Activated naive CD4-positive, alpha-beta T cell (primary cell): ENCODE results near the gene OR2A14.
"Not testable (repeated sequence)": the region's sequence is repeated elsewhere in the genome, so short reads cannot be mapped to it uniquely, and the experiment has no call there.

Experiments used
- DNase-seq, 4 experiments: peaks; one replicate each; lab custom pipeline; 2025; lab: John Stamatoyannopoulos, UW

Gene OR2A14

DNA sequence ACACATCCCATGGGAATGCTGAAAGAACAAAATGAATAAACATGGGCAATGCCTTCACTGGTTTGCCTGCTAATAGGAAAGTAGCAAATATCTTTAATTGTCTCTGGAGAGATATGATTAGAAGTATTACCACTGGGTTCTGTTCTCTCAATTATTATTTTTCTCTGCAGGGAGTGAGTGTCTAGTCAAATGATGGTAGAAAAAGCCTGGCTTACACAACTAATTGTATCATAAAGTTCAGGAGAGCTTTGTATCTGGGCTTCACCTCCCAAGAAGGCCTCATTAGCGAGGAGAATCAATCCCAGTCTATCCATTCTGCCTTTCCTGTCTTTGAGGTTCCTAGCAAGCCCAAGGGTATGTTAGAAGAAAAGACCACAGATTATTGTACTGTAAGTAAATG, at the start of gene OR2A14:
OR2A14 (plus strand) TSS at position 301 of the 400 bp plus-strand sequence. CDS start 5,937 bp downstream, outside the sequence.
- no peak for DNase-seq

- DNase-seq: no peak
These were observed 48.6 kb upstream of the OR2A14 start for GRCh38 chr7:144074374-144074773.

DNA sequence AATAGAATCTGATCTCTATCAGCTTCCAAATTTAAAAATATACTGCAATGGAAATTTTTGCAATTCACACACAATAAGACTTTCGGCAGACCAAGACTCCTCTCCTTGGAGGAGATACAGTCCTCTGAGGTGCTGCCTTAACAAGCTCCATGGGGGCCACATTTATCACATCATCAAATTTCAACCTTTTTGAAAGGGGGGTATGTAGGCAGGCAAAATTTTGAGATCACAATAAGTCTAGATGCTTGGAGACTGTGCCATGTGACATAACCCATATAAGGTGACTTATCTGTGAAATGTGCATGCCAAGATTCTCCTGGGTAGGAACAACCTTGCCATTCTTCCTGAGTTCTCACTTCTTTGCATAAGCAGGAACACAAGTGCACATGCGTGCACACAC, 37.0 kb upstream of the OR2A14 start, which contains the start of gene OR2A12:
OR2A12 (plus strand) TSS at position 301 of the 400 bp plus-strand sequence. CDS start 8,830 bp downstream, outside the sequence.
- DNase-seq: no peak

DNA sequence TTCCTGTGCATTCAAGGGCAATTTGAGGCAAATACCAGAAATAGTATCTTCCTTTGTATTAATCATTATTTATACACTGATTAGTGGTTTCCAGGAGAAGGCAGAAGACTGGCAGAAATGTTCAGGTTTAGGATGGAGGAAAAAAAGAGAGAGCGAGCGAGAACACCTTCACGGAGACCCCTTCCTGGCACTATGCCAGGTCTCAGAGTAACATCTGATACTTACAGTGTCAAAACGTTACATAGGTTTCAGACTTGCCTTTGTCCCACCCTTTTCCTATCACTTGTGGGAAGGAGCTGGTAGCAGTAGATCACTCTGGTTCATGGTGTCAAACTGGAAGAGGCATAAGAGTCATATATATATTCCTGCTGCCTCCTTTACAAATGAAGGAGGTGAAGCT, 36.2 kb upstream of the OR2A14 start:
- DNase-seq: no peak

- no peak for DNase-seq
These were observed 35.7 kb upstream of the OR2A14 start for GRCh38 chr7:144087230-144087629.

DNA sequence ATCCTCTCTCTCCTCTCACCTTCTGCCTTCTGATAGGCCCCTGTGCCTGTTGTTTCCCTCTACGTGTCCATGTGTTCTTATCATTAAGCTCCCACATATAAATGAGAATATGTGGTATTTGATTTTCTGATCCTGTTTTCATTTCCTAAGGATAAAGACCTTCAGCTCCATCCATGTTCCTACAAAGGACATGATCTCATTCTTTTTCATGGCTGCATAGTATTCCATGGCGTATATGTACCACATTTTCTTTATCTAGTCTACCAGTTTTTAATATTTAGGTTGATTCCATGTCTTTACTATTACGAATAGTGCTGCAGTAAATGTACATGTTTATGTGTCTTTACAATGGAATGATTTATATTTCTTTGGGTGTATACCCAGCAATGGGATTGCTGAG, 32.3 kb upstream of the OR2A14 start:
- DNase-seq: no peak

- DNase-seq: no peak
These were observed 24.2 kb upstream of the OR2A14 start for GRCh38 chr7:144098776-144099175.

- no peak for DNase-seq
These were observed 22.4 kb upstream of the OR2A14 start for GRCh38 chr7:144100607-144101006.

DNA sequence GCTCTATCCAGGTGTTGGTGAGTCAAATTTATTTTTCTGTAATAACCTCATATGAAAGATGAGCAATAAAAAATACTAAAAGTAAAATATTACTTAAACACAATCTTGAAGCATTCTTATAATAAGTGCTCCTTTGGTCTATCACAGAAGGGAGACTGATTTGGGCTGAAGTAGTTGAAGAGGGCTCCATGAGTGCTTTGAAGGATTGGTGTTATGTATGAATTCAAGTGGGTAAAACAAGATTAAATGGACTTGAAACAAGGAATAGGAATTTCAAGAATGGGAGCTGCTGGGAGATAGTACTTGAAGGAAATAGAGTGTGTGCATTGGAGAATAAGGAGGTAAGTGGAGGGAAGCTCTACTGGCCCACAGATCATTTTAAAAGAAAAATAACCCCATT, 20.9 kb upstream of the OR2A14 start:
- no peak for DNase-seq

DNA sequence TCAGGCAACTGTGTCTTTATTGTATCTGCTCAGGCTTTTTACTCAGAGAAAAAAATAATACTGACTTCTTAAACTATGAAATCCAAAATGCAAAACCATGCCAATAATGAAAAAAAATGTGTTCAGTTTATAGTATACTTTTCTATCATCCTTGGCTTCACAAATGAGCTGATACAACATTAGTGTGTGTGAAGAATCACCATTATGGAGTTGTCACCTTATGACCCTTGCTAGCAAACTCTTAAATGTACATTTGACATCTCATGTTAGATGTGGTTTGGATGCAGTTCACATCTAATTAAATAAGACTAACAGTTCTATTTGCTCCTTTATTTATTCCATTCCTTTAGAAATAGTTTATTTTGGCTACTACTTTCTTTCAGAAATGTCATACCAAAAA, 17.8 kb upstream of the OR2A14 start:
- no peak for DNase-seq

DNA sequence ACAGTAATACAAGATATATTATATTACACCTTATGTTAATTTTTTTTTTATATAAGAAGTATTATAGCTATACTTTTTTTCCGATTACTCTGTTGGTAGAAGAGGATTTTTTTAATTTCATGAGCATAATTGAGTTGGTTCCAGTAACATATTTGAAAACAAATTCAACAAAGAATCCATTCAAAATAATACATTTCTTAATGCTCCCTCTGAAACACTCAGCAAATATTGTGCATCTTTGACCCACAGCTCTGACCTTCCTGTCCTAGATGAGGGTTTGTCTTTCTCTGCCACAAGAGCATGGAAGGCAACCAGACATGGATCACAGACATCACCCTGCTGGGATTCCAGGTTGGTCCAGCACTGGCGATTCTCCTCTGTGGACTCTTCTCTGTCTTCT, 13.7 kb upstream of the OR2A14 start, which contains the start of gene OR2A2:
OR2A2 (plus strand) TSS at position 301 of the 400 bp plus-strand sequence; CDS start at position 301, 0 bp downstream.
- no peak for DNase-seq

DNA sequence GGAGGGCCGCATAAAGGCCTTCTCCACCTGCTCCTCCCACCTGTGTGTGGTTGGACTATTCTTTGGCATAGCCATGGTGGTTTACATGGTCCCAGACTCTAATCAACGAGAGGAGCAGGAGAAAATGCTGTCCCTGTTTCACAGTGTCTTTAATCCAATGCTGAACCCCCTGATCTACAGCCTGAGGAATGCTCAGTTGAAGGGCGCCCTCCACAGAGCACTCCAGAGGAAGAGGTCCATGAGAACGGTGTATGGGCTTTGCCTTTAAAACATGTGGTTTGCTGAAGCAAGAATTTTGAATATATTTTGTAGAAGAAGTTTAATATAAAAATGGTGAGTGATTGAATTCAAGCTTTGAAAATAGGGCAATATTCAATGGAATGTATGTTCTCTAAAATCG, 12.7 kb upstream of the OR2A14 start:
- no peak for DNase-seq

GRCh38 chr7:144113651-144114050, 9.3 kb upstream of the OR2A14 start:
- no peak for DNase-seq

DNA sequence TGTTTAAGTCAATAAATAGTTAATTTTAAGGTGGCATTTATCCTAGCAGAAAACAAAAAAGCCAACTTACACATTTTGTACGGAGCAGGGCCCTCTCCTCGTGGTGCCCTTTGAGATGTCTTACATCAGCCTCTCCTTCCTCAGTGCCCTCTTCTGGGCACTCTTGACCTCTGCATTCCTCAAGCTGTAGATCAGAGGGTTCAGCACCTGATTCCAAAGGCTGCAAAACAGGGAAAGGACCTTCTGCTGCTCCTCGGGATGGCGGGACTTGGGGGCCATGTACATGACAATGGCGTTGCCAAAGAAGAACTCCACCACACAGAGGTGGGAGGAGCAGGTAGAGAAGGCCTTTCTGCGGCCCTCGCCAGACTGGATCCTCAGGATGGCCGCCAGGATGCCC, 4.6 kb upstream of the OR2A14 start:
- no peak for DNase-seq

- peak; percentile 74 to 92 (median 82) for DNase-seq
These were observed 4.8 kb downstream of the OR2A14 start for GRCh38 chr7:144127714-144128334.

GRCh38 chr7:144129601-144130000, 6.6 kb downstream of the OR2A14 start:
- not testable (repeated sequence) for DNase-seq

DNA sequence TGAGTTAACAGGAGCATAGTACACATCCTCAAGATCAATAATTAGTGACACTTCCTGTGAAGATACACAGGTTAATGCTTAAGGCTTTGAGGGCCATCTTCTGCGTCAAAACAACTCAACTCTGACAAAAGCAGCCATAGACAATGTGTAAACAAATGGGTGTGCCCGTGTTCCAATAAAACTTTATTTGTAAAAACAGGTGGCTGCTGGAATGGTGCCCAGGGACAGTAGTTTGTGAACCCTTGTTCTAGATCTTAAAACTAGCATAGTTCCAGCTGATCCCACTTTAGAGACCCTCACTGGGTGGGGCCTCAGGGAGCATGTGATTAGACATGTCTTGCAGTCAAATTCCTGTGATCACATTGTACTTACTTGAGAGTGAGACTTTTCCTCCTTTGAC, 7.8 kb downstream of the OR2A14 start:
- no peak for DNase-seq

DNA sequence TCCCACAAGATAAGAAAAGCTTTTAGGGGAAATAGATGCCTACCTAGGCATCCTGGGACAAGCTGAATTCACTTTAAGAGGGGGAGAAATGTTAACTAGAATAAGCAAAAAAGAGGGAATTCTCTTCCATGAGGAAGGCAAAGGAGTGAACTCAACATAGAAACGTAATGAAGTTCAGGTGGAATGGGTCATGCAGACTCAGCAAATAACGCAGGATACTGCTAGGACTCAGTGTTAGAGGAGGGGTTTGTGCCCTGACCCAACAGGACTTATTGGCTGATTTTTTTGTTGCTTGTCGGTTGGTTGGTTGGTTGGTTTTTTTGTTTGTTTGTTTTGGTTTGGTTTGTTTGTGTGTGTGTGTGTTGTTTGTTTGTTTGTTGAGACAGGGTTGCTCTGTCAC, 9.3 kb downstream of the OR2A14 start:
- no peak for DNase-seq

GRCh38 chr7:144133307-144133706, 10.3 kb downstream of the OR2A14 start:
- DNase-seq: no peak

DNA sequence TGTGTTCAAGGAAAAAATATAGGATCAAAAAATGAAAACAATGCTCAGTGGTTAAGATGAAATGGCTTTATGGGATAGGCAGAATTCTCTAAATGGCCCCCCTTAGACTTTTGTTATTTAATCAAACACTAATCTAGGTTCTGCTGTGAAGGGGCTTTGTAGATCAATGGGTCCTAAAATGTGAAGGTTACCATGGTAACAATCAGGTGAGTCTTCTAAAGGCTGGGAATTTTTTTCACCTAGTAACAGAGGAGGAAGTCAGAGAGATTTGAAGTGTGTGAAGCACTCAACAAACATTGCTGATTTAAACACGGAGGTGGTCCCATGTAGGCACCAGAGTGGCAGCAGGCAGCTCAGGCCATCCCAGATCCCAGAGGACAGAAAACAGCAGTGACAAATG, 11.1 kb downstream of the OR2A14 start:
- no peak for DNase-seq

GRCh38 chr7:144137501-144137900, 14.5 kb downstream of the OR2A14 start:
- DNase-seq: no peak

DNA sequence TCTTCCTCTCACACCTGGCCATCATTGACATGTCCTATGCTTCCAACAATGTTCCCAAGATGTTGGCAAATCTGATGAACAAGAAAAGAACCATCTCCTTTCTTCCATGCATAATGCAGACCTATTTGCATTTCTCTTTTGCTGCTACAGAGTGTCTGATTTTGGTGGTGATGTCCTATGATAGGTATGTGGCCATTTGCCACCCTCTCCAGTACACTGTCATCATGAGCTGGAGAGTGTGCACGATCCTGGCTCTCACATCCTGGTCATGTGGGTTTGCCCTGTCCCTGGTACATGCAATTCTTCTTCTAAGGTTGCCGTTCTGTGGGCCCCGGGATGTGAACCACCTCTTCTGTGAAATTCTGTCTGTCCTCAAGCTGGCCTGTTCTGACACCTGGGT, 19.2 kb downstream of the OR2A14 start:
- DNase-seq: no peak

DNA sequence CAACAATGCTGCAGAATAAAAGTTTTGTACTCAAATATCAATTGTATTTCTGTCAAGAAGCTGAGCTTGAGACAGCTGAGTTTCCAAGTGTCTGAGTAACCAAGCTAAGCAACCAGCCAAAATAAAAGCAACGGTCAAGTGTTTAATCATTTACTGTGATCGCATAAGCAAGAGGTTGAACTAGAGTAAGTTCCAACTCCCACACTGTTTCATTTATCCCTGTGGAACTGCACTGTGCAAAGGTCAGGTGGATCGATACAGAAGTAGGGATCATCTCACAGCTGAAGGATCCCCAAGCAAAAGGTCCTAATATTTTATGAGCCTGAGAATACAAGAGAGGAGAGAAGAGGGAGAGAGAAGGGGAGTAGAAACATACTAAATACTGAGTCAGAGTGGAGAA, 21.4 kb downstream of the OR2A14 start:
- DNase-seq: no peak

- DNase-seq: no peak
These were observed 25.4 kb downstream of the OR2A14 start for GRCh38 chr7:144148224-144148827.
